GM21515 (cell line): Measurements from ENCODE around the gene DOK3.

ENCODE experiments used
- ATAC-seq: cut with Tn5 transposase; IDR thresholded peaks from one replicate; pipeline ENCODE4 v1.9.1; 2021; ENCODE audit not compliant: unreplicated experiment

Gene DOK3

DNA sequence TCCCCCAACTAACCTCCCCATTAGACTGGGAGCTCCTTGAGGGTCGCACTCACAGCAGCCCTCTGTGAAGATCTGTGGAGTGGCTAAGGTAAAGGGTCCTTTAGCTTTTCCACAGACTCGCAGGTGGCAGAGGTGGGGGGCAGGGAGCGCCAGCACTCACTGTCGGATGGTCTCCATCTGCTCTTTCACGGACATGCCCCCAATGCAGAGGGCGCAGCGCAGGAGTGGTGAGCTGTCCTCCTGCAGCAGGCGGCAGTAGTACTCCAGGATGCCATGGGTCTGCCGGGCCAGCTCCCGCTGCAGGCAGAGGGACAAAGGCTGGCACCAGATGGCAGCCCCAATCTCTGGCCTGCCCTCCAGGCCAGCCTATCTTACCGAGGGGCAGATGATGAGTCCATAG is 4.9 kb upstream of the DOK3 start:
- ATAC-seq, result no peak

DNA sequence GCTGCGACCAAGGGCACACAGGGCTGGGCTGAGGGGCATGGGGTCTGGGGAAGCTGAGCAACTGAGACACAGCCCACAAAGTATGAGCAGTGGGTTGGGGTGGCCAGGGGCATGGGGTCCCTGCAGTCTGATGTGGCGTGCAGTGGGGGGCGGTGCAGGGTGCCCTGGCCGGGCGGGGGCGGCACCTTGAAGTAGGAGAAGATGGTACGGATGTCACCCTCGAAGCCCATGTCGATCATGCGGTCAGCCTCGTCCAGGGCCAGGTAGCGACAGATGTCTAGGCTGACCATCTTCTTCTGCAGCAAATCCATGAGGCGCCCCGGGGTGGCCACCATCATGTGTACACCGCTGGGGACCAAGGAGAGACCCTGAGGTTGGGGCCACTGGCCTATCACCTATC is 3.9 kb upstream of the DOK3 start:
- ATAC-seq, result no peak

DNA sequence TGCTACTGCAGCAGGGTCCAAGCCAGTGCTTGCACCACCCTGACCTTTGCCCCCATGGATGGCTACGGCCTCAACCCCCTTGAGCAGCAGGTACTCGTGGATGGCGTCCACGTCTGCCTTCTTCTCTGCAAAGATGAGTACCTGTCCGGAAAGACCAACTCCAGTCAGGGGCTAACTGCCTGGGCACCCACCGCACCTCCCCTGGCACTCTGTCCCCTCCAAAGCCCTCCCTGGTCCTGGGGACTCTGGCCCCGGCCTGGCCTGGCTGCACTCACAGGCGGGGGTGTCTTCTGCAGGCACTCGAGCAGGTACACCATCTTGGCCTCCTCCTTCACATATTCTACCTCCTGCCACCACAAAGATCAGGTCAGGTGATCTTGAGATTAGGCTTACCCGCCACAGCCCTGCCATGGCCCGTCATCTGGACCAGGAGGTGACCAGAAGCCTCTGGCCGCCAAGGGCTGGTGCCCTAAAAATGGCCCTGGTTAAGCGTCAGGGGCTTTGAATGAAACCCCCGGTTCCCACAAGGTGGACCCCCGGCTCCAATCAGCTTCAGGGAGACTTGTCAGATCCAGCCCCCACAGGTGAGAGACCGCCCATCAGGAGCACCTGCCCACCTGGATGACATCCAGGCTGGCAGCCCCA is 3.2 kb upstream of the DOK3 start:
- no peak for ATAC-seq

DNA sequence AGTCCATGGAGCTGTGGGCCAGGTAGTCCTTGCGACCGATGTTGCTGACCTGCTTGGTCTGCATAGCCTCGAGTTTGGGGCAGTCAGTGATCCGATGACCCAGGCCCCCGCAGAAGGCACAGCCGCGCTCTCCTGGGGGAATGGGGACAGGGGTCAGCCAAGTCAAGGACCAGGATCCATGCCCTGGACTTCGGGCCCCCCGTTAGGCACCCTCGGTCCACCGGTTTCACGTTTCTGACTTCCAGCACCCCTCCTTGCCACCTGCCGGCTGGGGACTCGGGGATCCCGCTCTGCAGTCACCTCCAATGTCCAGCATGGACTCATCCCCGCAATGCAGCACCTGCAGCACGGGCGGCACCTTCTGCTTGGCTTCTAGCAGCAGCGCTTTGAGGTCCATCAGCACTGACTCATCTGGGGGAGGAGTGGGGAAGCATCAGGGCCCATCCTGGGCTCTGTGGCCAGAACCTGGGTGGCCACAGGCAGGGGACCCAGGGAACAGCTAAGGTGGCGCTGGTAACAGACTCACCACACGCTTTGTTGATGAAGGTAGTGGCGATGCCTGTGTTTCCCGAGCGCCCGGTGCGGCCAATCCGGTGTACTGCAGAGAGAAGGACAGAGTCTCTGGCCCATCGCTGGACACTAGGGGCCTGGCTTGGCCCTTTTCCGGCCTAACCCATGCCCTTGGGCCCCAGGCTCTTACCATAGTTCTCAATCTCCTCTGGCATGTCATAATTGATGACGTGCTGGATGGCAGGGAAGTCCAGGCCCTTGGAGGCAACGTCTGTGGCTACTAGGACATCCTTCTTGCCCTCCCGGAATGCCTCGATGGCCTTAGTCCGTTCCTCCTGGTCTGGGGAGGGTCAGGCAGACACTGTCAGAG is 2.4 kb upstream of the DOK3 start:
- no peak for ATAC-seq

DNA sequence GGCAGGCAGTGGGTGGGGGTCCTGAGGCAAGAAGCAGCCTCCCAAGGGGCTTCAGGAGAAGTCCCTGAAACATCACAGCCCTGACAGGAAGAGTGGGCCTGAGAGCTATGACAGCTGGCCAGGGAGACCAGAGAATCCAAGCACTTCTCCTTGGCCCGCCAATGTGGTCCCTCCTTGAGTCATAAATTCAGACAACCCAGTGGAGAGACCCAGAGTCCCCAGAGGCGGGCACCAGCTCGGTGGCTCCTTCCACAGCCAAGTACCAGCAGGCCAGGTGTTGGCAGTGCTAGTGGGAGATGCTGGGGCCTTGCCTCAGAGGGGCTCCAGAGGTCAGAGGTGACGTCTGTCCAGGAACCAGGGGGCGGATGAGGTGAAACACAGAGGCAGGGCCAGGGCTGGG is 1.6 kb upstream of the DOK3 start:
- ATAC-seq, result no peak

DNA sequence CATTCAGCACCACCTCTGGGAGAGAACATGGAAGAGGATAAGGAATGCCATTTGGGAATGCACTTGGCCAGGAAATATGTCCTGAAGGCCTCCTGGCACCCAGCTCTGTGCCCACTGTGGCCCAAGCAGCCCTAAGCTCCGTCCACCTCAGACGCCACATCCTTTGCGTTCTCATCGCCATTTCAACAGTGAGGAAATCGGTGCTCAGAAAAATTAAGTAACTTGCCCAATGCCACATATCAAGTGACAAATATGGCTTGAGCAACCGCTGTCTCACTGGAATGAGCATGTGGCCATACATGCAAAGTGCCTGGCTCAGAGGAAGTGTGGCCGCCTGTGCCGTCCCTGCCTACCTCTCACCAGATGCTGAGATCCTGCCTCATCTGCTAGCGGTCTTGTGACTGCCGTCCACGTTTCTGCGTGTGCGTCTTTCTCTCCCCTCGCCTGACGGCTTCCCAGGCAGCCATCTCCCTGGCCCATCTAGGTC is 984 bp upstream of the DOK3 start:
- ATAC-seq, result no peak

DNA sequence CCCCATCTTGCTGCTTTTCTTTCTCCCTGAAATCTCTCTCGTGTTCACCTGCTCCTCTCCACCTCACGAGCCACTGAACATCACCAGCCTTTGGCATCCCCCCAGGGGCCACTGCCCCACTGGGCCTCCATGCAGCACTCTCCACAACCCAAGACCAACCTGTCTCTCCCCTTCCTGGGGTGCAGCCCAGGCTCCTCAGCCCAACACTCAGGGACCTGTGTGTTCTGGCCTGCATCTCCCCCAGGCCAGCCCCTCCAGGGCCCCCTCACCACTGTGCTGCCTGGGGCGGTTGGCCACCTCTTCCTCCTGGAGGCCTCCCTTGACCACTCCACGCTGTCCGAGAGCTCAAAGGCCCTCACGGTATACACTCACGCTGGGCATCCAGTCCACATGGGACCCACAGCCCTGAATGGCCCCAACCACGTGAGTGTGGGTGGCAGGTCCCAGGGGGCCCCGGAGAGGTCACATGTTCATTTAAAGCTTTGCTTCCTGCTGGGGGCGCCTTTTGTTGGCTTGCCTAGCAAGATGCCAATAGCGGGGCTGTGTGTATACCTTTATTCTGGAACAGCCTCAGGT is 453 bp upstream of the DOK3 start:
- ATAC-seq, result no peak

DNA sequence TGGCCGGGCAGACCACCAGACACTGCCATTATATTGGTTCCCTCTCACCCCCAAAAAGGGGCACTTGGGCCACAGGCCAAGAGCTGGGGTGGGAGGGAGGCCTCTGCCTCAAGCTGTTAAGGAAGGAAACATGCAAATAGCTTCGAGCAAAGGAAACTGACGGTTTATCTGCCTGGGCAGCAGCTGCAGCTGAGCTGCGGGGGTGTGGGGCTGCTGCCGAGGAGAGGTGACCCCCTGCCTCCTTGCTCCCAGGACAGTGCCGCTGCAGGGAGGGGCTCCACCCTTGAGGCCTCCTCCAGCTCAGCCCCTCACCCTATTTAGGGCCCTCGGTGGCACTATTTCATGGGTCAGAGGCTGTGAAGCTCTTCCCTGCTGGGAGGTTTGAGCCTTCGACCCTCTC is 789 bp downstream of the DOK3 start:
- peak; percentile 33 for ATAC-seq

DNA sequence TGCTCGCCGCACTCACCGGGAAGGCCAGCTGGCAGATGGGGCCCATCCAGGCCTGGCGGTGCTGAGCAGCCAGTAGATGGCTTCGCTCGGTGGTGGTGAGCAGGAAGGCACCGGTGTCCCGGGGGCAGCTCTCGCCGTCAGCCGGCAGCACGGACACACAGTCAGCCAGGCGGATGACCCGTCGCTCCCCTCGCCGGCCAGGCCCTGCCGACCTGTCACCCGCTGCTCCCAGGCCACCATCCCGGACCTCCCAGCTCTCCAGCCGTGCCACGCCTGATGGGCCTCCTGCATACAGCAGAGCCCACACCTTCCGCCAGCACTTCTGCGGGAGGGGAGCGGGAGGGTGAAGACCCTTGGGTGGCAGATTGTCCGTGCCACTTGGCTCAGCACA is 1.4 kb downstream of the DOK3 start:
- ATAC-seq, result no peak

DNA sequence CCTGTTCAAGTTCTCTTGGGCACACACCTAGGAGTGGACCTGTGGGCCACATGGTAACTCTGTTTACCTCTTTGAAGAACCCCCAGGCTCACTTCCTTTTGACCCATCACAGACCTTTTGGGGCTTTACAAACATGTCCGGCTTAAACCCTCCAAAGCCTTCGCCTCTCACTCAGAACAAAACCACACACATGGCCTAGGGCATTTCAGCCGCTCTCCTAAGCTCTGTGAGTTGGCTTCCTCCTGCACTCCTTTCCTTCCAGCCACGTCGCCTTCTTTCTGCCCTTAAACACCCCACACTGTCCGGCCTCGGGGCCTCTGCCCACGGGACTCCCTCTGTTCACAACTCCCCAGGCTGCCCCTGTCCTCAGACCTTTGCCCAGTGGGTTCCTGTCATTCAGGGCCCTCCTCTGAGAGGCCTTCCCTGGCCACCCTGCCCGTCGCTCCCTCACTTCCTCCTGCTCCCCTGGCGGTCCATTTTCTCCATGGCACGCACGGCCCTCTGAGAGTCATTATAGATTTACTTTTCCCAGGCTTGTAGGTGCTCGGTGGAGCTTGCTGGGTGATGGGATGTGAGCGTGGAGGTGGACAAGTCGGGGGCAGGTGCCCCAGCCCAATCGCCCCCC is 1.9 kb downstream of the DOK3 start:
- ATAC-seq, result no peak

DNA sequence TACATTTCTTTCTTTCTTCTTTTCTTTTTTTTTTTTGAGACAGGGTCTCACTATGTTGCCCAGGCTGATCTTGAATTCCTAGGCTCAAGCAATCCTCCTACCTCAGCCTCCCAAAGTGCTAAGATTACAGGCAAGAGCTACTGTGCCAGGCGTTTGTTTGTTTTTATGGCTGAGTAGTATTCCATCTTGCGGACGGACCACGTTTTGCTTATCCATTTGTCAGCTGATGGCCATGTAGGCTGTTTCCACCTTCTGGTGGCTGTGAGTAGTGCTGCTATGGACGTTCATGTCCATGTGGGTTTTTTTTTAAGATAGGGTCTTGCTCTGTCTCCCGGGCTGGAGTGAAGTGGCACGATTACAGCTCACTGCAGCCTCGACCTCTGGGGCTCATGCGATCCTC is 2.5 kb downstream of the DOK3 start:
- ATAC-seq, result no peak

DNA sequence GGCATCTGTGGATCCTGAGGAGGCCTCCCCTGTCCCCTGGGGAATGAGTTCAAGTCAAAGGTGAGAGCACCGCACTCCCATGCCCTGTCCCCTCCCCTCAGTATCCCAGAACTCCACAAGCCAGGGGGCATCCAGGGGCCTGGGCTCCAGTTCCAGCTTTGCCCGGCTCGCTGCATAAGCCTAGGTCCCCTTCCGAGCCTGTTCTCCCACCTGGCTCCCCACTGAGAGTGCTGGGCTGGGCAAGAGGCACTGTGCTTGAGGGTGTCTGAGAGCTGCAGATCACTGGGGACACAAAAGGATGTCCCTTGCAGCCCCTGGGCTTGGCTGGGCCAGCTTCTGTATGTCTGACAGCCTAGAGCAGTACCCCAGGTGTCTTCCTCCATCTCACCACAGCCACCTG is 4.6 kb downstream of the DOK3 start:
- ATAC-seq, result no peak

DNA sequence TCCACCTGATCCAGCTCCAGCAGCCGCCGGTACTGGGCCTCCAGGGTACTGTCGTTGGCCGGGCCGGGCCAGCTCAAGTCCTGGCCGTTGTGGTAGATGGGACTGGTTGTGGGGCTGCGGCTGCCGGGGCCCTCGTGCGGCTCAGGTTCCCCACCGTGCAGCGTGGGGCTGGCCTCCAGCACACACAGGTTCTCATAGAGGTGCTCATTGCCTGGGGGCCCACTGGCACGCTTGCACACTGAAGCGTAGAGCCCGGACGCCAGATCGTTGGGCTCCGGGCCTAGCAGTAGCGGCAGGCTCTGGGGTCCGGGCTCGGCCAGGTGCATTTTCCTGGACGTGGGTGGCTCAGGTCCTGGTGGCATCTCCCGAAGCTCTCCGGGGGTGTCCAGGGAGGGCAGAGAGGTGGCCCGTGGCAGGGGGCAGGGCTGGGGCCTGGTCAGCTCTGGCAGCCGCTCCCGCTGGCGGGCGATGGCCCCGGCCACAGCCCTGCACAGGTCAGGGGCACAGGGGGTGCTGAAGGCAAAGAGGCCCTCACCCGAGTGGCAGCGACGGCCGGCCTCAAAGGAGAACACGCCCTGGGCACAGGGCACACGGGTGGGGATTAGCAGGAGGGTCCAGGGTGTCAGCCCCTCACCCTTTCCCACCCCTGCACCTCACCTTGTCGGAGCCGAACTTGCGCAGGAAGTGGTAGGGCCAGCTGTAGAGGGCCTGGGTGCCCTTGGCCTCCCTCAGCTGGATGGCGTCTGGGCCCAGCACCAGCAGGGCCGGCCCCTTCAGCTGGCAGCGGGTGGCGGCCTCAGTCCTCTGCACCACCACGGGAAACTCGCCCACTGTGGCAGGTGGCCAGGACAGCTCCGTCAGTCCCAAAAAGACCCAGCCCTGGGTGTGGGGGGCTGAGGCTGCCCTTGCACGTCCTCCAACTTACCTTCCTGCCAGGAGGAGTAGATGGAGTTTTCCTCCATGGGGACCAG is 5.3 kb downstream of the DOK3 start:
- no peak for ATAC-seq

DNA sequence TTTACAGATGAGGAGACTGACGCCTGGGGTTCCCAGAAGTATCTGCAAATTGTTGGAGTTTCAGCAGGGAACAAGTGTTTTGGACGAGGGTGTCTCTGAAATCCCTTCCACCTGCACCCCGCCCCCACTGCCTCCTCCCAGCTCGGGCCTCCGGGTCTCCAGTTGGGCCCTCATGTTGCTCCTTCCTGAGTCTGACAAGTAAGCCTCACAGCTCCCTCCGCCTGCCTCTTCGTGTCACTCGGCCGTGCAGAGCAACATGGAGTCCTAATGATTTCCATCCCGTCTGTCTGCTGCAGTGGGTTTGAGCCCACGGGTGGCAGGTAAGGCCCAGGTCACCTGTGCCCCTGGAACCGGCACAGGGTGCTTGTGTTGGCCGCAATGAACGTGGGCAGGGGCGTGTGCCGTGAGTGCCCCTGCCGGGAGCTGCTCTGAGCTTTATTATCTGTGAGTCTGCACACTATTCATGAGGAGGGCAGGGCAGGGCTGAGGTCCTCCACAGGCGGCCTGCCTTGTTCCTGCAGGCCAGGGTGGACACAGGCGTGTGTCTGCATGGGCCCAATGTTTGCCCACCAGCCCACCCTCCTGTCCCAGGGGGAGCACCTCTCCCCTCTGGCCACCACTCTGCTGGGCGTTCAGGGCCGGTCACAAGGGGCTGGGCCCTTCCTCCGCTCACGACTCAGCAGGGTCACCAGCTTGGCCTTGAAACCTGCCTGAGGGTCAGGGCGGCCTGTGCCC is 6.1 kb downstream of the DOK3 start:
- ATAC-seq, result no peak

DNA sequence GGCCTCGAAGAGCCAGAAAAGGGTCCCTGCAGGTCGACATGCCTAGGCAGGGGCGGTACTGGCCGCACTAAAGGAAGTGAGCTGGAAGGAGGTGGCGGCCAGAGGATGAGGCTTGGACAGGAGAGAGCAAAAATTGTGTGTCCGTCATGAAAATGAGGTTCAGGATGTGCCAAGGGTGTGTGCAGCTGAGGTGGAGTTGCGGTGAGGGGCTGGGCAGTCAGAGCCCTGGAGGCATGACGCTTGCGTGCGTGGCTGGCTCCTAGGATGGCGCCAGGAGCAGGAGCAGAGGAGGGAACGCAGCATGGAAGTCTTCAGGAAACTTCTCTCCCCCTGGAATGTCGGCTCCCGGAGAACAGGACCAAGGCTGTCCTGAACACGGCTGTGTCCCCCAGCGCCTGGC is 6.7 kb downstream of the DOK3 start:
- no peak for ATAC-seq

DNA sequence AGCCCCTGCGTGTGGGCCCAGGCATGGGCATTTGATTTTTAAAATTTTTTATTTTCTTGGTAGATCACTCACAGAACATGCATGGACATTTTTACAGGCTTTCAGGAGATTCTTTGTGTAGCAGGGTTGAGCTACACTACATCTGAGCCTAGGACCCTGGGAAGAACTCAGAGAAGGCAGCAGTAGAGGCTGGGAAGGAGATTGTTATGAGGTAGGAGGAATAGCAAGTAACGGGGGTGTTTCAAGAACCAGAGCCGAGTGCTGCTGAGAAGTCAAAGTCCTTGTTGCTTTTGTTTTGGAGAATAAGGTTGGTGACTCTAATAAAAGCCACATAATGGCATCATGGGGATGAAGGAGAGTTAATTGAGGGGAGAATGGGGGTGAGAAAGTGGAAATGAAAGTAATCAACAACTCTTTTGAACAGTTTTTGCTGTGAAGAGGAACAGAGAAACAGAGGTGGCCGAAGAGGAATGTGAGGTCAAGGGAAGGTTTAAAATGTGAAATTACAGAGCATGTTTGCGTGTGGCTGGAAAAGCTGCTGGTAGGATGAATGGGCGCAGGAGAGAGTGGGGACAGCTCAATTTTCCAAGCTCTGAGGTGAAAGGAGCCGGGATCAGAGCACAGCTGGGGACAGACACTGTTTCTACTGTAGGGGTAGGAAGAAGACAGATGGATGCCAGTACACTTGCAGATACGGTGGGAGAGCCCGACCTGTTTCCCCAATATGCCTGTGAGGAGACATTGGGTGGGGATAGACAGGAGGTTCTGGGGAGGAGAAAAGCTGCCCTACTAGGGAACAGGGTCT is 7.5 kb downstream of the DOK3 start:
- ATAC-seq, result no peak

DNA sequence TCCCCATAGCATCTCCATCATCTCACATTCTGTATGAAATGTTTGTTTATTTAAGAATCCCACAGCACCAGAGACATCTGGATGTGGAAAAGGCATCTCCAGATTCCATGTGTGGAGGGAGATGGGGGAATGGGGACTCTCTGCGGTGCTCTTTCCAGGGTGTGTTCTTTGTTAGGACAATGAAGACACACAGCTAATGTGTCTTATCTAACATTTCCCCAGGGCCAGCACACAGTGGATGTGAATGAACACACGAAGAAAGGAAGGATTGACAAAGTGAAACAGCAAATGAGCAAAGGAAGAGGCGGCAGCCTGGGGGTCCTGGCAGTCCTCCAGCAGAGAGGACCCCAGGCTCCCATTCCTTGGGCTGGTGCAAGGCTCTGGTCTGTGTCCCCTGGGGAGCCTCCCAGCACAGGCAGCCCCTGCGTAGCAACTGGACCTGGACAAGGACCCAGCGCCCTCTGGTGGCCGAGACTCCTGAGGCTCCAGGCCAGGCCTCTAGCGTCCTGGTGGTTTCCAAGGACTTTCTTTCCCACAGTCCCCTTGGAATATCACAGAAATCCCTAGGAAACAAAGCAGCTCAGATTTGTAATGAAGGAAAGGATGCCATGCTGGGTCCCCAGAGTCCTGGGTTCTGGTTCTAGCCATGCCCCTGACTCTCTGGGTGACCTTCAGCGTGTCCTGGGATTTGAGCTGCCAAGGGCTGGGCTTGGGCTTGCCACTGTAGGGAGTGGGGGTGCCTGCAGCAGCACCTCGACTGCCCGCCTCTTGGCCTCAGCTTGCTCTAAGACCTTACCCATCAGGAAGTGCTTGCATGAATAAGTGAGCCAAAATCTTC is 8.7 kb downstream of the DOK3 start:
- no peak for ATAC-seq

DNA sequence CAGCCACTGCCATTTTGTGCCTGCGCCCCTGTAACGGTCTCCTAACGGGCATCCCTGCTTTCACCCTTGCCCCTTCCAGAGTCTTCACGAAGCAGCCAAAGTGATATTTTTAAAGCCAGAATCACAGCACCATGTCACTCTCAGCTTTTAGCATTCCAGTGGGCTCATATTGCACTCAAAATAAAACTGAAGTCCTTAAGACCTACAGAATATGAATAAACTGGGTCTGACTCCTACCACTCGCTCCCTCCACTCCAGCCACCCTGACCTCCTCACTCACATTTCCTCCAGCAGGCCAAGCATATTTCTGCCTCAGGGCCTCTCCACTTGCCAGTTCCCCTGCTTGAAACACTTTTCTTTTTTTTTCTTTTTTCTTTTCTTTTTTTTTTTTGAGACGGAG is 9.8 kb downstream of the DOK3 start:
- ATAC-seq, result no peak
